Measurements from ENCODE around the gene IFIH1.

Gene IFIH1

DNA sequence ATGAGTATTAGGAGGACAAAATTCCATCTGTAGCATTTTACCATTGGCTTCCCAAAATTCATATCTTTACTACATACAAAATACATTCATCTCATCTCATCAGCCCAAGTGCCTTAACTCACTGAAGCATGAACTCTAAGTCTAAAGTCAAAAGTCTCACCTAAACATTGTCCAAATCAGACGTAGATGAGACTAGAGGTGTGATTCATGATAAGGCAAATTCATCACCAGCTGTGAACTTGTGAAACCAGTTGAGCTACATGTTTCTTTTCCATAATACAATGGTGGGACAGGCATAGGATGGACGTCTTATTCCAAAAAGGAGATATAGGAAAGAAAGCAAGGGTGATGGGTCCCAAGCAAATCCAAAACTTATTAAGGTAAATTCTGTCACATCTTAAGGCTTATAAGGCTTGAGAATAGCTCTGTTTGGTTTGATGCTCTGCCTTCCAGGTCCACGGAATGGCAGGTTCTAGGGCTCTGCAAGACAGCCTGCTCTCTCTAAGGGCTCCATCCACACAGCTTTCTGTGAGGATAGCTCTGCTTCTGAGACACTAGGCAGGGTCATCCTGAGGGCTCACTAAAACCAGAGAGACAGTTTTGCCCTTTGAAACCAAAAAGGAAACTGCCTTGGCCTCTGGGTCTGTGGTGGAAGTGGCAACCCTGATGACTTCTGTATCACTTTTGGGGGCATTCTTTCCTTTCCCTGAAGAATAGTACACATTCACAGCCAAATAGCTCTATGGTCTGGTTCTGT, 9.6 kb downstream of the IFIH1 start:
- DNase-seq: no peak

DNA sequence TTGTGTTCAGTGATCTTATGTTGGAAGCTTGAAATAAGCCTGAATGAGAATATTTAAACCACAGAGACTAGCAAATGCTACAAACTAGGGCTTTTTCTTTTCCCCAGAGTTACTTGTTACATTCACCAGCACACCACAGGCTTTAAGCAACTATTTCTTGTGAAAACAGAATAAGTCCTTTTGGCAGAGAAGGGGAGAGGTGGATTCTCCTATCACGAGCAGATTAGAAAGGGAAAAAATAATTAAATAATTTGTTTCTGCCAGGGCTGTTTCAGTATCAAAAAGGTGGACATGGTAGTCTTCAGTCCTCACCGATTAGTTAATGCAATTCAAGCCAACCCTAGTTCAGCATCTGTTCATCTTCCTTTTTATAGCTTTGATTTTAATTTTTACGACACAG, 12.6 kb downstream of the IFIH1 start:
- no peak for DNase-seq

DNA sequence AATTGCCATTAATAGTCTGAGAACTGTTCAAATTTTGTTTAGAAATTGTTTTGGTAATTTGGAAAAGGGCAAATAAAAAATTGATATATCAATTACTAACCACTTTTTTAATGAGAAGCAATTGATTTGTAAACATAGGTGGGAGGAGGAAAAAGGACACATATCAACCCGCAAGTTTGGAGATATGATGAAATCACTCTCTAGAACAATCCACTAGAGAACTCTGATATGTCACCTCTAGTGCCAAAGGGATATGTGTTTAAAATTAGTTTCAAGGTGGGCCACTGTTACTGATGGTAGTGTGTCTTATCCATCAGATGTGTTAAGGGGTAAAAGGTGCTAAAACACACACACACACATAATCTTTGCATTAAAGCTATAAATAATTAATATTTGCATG, 16.6 kb downstream of the IFIH1 start:
- DNase-seq: no peak

DNA sequence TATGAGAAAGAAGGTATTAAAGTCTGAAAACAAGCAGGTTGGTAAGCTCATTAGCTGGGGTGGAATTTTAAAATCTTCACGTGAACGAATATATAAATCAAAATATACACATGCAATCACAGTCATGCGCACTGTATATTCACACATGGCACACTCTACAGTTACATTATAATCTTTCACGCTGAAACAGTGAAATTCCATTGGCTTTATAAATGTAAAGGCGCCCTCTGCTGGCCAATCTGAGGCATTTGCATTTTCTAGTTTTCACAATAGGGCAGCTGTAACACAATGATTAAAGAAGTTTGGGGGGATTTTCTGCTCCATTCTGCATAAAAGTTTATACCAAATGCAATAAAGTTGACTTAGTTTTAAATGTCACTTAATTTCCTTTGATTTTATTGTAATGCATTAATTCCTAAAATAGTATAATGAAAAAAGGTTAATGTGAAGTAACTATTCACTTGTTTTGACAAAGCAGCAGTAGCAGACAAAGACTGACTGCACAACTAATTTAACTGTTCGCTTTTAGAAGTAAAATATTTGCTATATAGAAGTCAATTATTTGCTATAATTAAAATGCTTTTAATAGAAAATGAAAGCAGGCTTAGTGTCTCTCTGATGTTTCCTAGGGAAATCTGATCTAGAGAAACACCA, 17.2 kb downstream of the IFIH1 start:
- peak; percentile 95 for DNase-seq

DNA sequence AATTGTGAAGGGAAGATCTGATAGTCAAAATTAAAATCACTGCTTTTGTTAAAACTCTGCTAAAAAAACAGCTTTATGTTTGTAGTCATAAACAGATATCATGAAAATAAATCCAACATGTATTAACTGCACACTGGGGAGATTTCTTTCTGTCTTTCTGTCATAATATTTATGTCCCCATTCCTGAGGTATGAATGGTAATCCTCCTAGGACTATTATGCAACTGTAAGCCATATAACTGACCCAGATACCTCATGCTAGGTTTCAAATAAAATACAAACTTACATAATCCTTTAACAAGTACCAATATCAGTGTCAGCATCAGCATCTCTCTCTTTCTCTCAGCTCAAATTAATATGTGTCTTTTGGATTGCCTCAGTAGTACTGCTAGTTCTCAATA, 18.2 kb downstream of the IFIH1 start:
- DNase-seq: no peak

DNA sequence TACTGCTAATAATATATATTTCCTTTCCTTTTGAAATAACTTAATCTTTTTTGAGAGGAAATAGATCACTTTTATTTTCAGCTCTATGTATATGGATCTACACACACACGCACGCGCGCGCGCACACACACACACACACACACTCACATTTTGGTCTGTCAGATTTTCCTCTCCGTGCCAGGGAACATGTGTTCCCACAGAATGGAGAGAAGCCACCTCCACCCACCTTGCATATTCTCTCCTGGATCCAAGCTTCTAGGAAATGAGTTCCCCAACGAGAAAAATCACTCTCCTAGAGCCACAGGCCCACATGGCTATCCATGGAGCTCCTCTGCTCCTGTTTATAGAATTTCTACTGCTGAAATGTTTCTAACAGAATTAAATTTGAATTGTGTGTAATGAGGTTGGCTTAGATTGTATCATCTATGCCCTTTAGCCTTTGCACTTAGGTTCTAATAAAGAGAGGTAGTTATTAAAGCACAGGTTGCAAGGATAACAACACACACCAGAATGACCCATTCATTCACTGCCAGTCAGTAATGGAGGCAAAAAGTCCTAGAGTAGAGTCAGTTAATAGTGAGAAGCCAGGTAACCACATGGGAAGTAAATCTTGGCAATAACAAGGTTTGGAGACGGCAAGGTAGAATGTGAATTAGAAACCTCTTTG, 19.7 kb downstream of the IFIH1 start:
- DNase-seq: no peak

DNA sequence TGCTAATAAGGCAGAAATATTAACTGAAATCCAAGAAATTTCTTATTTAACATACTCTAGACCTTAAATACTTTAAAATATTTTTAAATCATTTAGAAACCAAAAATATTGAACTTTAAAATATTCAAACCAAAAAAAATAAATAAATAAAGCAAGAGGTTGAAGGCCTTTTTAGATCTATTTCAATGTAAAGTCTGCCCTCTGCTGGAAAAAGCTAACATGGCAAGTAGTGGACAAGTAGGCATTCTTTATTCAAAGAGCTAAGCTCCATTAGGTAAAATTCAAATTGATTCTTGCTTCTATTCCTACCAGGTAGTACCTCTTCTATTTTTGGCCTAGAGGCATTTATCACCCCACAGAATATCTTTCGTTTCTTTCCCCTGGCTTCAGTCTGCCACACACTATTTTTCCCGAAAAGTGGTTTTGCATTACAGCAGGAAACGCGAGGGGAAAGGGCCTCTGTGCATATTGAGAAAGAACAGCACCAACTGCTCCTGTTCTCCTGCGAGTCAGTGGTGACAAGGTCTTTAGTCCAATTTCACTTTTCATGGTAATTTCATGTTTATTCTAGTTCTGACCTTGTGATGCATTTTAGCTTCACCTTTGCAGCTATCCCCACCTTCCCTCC, 20.4 kb downstream of the IFIH1 start:
- peak; percentile 94 for DNase-seq

- no peak for DNase-seq
Measured at GRCh38 chr2:162295009-162295408, 23.5 kb downstream of the IFIH1 start.

GRCh38 chr2:162293122-162293786, 25.2 kb downstream of the IFIH1 start:
- no peak for DNase-seq

GRCh38 chr2:162291748-162292147, 26.7 kb downstream of the IFIH1 start:
- no peak for DNase-seq

DNA sequence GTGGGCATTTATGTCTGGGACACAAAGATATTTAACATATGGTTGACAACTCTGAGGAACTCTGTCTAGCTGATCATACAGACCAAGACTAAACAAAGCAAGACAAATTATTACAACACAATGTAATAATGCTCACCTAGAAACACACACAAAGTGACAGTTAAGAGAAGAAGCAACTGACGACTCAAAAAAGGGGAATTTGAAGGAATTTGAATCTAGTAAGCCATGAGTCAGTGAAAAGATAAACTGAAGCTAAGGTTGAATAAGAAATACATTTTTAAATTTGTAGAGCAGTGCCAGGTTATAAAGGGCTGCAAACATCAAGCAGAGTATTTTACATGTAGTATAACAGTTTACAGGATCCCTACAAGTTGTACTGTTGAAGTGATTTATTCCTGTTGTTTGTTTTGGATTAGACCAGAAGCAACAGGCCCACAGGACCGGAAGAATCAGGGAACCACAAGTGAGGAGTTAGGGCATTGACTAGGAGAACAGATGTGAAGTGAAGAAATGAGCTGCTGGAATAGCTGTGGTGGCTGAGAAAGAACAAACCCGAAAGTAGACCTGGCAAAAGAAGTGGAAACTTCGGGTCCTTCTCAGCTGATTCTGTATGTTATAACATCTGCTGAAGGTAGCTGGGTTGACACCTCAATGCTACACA, 35.6 kb downstream of the IFIH1 start:
- no peak for DNase-seq

GRCh38 chr2:162280654-162281053, 37.8 kb downstream of the IFIH1 start:
- no peak for DNase-seq

GRCh38 chr2:162277381-162277780, 41.1 kb downstream of the IFIH1 start:
- no peak for DNase-seq

GRCh38 chr2:162267996-162268395, 50.5 kb downstream of the IFIH1 start:
- DNase-seq: no peak

DNA sequence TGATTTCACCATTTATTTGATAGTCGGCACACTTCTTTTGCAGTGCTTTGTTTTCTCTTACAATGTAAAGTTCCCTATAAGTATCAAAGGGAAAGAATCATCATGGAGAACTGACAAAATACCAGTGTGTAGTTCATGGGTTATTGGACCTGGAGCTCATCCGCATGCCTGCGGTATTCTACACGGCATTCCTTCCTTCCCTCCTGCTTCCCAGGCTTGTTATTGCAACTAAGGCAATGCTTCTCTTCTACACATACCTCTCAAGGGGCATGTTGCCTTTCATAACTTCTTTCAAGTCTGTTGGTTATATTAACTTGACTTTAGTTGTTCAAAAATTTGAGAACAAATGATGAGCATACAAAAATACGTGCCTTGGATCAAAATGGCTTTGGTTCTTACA, 51.0 kb downstream of the IFIH1 start:
- no peak for DNase-seq

DNA sequence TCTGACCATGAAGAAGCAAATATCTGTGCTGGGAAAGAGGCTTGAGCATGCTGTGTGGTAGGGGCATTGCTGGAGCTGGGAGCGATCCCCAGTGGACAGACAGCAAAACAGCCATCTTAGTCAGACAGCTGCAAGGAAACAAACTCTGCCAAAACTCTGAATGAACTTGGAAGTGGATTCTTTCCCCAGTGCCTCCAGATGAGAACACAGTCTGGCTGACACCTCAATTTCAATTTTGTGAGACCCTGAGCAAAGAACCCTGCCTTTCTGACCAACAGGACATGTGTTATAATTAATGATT, 52.1 kb downstream of the IFIH1 start:
- no peak for DNase-seq

GRCh38 chr2:162265666-162266459, 52.6 kb downstream of the IFIH1 start:
- DNase-seq: peak; percentile 47

DNA sequence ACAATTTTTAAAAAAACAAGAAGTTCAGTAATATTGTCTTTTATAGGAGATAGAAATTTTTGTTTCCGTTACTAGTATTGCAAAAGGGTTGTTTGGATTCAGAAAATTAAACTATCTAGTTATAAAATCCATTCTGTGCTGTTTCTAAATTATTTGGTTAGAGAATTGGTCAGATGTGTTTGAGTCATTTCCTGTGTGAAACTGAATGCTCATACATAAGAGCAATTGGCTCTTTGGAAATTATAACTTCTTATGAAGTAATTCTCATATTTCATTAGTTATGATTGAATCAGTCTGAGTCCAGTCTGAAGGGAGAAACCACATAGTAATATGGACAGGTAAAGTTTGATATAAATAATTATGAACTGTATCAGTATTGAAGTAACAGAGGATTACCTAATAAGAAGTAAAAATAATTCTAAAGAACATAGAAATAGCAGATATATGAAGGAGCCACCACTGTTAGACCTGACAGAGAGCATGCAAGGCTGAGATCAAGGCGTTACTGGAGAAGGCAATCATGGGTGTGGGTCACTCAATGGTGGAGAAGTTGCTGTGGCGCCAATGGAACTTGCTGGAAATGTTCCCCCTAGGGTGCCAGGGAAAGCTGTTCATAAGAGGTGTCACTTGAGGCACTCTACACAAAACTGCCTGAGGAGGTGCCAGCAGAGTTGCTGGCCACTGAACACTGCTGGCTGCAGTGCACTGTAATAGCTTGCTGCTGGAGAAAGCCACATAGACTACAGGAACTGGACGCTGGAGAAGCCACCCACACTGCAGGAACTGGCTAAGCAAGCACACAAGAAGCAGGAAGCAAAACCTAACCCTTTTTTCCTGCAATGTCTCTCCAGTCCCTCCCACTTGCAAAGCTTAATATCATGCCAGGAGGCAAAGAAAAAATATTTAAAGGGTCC, 57.2 kb downstream of the IFIH1 start:
- no peak for DNase-seq

DNA sequence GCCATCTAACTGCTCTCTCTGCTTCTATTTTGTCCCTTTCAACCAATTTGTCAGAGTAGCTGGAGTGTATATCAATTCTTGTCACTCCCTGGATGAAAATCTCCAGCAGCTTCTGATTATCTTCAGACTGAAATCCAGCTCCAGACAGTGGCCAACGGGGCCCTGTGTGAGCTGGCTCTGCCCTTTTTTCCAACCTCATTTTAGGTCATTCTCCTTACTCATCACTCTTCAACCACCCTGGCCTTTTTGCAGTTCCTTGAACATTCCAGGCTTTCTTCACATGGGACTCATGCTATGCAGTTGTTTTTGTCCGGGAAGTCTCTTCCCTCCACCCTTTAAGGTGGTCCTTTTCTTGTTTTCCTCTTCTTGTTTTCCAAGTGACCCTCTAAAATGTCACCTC, 59.8 kb downstream of the IFIH1 start:
- DNase-seq: no peak

DNA sequence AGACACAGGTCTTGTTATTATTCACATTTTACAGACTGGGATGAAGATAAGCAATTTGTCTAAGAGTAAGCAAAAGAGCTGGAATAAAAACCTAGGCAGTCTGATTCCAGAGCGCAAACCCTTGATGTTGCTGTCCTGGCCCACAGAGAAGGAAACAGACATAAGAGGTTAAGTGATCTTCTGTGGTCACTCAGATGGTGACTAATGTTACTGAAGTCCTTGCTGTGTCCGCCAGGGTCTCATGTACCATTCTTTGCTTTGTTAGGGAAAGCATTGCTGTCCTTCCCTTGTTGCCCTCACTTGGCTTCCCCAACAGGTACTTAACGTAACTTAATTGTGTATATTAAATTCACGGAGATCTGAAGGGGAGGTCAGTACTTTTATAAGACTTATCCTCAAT, 60.3 kb downstream of the IFIH1 start:
- DNase-seq: no peak

DNA sequence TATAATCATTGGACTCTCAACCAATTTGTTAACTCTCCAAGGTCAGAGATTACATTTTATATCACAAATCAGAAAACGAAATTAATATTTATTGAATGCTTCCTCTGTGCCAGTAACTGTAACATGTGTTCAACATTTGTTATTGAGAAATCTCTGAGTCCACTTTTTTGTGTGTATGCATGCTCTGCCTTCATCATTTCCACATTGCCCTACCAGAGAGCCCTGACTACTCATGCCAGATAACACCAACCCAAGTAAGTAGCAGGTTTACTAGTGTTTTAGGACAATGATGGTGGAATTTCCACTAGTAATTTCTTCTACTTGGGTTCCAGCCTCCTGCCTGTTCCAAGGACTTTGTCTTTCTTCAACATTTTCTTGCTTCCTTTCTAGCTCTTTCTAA, 61.1 kb downstream of the IFIH1 start:
- DNase-seq: no peak
